WTC11 (cell line): ENCODE measurements around the gene CCL26. TPM values are rescaled to one million over a fixed set of nuclear protein-coding genes. Genes with fewer than 3 reads are reported as not detected.
"Not testable (repeated sequence)": the region's sequence is repeated elsewhere in the genome, so short reads cannot be mapped to it uniquely, and the experiment has no call there.

Source experiments
- ATAC-seq: fragments of 200-7000 bp; cut with Tn5 transposase; 2 replicates; pipeline ENCODE4 v1.10.0; 2021; ENCODE audit warnings: mild to moderate bottlenecking, moderate library complexity
- CTCF ChIA-PET: fragments of 300-600 bp; sonication (Branson Sonifier 250); formaldehyde crosslinking; loops from one replicate; lab custom pipeline; 2021; ENCODE audit warnings: antibody characterized with exemption; lab: Charles Lee
- POLR2A ChIA-PET: fragments of 350-600 bp; sonication (Branson Sonifier 250); formaldehyde crosslinking; loops from one replicate; lab custom pipeline; 2021; ENCODE audit warnings: antibody characterized with exemption; lab: Charles Lee
- DNase-seq: peaks from one replicate; pipeline ENCODE4 v3.0.0; 2021; ENCODE audit warnings: low spot score
- H3K27ac Mint-ChIP-seq: 2 replicates; pipeline ENCODE4 v1.8.0; 2021; ENCODE audit warnings: mixed read lengths
- H3K27me3 Mint-ChIP-seq: 2 replicates; pipeline ENCODE4 v1.8.0; 2021; ENCODE audit warnings: low read depth, mild to moderate bottlenecking, moderate library complexity, mixed read lengths
- H3K36me3 Mint-ChIP-seq: 2 replicates; pipeline ENCODE4 v1.8.0; 2021; ENCODE audit warnings: mixed read lengths
- H3K4me1 Mint-ChIP-seq: 2 replicates; pipeline ENCODE4 v1.8.0; 2022; ENCODE audit warnings: mixed read lengths
- H3K4me3 Mint-ChIP-seq: 2 replicates; pipeline ENCODE4 v1.8.0; 2021; ENCODE audit warnings: mild to moderate bottlenecking, moderate library complexity, mixed read lengths
- H3K9me3 Mint-ChIP-seq: 2 replicates; pipeline ENCODE4 v1.8.0; 2021; ENCODE audit warnings: mixed read lengths
- ARID4B ChIP-seq: sonication (generic); formaldehyde crosslinking; IDR thresholded peaks from 2 replicates; pipeline ENCODE4 v1.8.0; 2023; ENCODE audit warnings: missing genetic modification reagents, mild to moderate bottlenecking, borderline replicate concordance
- CREB1 ChIP-seq: sonication (generic); formaldehyde crosslinking; IDR thresholded peaks from 2 replicates; pipeline ENCODE4 v1.8.0; 2023; ENCODE audit warnings: mild to moderate bottlenecking, missing genetic modification reagents
- NFYB ChIP-seq: sonication (generic); formaldehyde crosslinking; conservative IDR thresholded peaks from 2 replicates; pipeline ENCODE4 v1.8.0; 2022; ENCODE audit warnings: low read depth, missing genetic modification reagents
- PRRX2 ChIP-seq: fragments of 250-450 bp; sonication (Bioruptor Pico); IDR thresholded peaks from 2 replicates; pipeline ENCODE4 v1.8.0; 2021; ENCODE audit warnings: mild to moderate bottlenecking
- SMAD3 ChIP-seq: sonication (generic); formaldehyde crosslinking; IDR thresholded peaks from 2 replicates; pipeline ENCODE4 v1.8.0; 2022; ENCODE audit warnings: missing genetic modification reagents, mild to moderate bottlenecking, borderline replicate concordance
- TCF7 ChIP-seq: sonication (generic); formaldehyde crosslinking; IDR thresholded peaks from 2 replicates; pipeline ENCODE4 v1.8.0; 2022; ENCODE audit warnings: mild to moderate bottlenecking, low read depth, missing genetic modification reagents, moderate library complexity
- ZMAT4 ChIP-seq: fragments of 250-450 bp; sonication (Bioruptor Pico); IDR thresholded peaks from 2 replicates; pipeline ENCODE4 v1.9.0; 2021; ENCODE audit warnings: mild to moderate bottlenecking
- ZNF423 ChIP-seq: fragments of 250-450 bp; sonication (Bioruptor Pico); IDR thresholded peaks from 2 replicates; pipeline ENCODE4 v2.1.2; 2022; ENCODE audit warnings: mild to moderate bottlenecking, moderate library complexity
- ZNF512 ChIP-seq: sonication (generic); formaldehyde crosslinking; IDR thresholded peaks from 2 replicates; pipeline ENCODE4 v1.8.1; 2022; ENCODE audit warnings: missing genetic modification reagents, borderline replicate concordance
- total RNA-seq: library from RNA; stranded (reverse); gene quantifications from 3 replicates; pipeline ENCODE4 v1.2.3, GENCODE V29; 2021
- TF ChIP-seq, protein P1 (sequence below): sonication (generic); formaldehyde crosslinking; IDR thresholded peaks from 2 replicates; pipeline ENCODE4 v1.8.1; 2022; ENCODE audit warnings: mild to moderate bottlenecking, missing genetic modification reagents, moderate library complexity, borderline replicate concordance
- TF ChIP-seq, protein P2 (sequence below): sonication (generic); formaldehyde crosslinking; IDR thresholded peaks from 2 replicates; pipeline ENCODE4 v1.8.0; 2022; ENCODE audit warnings: mild to moderate bottlenecking, missing genetic modification reagents
- TF ChIP-seq, protein P3 (sequence below): fragments of 250-450 bp; sonication (Bioruptor Pico); IDR thresholded peaks from 2 replicates; pipeline ENCODE4 v1.9.0; 2021; ENCODE audit warnings: mild to moderate bottlenecking, borderline replicate concordance
- TF ChIP-seq, protein P4 (sequence below): sonication (generic); formaldehyde crosslinking; IDR thresholded peaks from 2 replicates; pipeline ENCODE4 v1.8.1; 2023; ENCODE audit warnings: mild to moderate bottlenecking, missing genetic modification reagents, moderate library complexity

CCL26 gene
- total RNA-seq, 1 experiment from 2014 or later, result 9.8 TPM

GRCh38 chr7:75795831-75796285, 23.8 kb upstream of the CCL26 start (continued):
- no peak for TF ChIP-seq ARID4B (CRISPR knock-in tag)

DNA sequence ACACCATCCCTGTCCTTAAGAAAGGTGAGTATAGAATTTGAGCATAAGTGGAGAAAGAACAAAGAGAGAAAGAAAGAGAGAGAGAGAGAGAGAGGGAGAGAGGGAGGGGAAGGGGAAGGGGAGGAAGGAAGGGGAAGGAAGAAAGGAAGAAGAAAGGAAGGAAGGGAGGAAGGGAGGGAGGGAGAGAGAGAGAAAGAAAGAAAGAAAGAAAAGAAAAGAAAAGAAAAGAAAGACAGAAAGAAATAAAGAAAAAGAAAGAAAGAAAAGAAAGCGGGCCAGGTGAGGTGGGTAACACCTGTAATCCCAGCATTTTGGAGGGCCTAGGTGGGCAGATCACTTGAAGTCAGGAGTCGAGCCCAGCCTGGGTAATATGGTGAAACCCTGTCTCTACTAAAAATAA, 21.7 kb upstream of the CCL26 start:
- no peak for DNase-seq
- ChIA-PET CTCF (no interaction called here), POLR2A (no interaction called here)
- Mint-ChIP-seq H3K4me1 (peaks cover 9% of the 10 kb centered on the region), H3K9me3 (no peaks in the 10 kb centered on the region), H3K4me3 (no peak overlapping the region), H3K27me3 (no peaks in the 10 kb centered on the region; the same call in 1 of the 2 replicates), H3K27ac (no peak overlapping the region), H3K36me3 (no peaks in the 10 kb centered on the region; the same call in 1 of the 2 replicates)
- TF ChIP-seq SMAD3 (CRISPR knock-in tag) (no peak), ZNF512 (peak; percentile 38; the same call in 1 of the 2 replicates), NFYB (CRISPR knock-in tag) (no peak), TCF7 (CRISPR knock-in tag) (no peak), CREB1 (CRISPR knock-in tag) (no peak)
- TF ChIP-seq, protein P1, sequence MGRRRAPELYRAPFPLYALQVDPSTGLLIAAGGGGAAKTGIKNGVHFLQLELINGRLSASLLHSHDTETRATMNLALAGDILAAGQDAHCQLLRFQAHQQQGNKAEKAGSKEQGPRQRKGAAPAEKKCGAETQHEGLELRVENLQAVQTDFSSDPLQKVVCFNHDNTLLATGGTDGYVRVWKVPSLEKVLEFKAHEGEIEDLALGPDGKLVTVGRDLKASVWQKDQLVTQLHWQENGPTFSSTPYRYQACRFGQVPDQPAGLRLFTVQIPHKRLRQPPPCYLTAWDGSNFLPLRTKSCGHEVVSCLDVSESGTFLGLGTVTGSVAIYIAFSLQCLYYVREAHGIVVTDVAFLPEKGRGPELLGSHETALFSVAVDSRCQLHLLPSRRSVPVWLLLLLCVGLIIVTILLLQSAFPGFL (CRISPR knock-in tag), result no peak
- TF ChIP-seq, protein P2, sequence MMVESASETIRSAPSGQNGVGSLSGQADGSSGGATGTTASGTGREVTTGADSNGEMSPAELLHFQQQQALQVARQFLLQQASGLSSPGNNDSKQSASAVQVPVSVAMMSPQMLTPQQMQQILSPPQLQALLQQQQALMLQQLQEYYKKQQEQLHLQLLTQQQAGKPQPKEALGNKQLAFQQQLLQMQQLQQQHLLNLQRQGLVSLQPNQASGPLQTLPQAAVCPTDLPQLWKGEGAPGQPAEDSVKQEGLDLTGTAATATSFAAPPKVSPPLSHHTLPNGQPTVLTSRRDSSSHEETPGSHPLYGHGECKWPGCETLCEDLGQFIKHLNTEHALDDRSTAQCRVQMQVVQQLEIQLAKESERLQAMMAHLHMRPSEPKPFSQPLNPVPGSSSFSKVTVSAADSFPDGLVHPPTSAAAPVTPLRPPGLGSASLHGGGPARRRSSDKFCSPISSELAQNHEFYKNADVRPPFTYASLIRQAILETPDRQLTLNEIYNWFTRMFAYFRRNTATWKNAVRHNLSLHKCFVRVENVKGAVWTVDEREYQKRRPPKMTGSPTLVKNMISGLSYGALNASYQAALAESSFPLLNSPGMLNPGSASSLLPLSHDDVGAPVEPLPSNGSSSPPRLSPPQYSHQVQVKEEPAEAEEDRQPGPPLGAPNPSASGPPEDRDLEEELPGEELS, result no peak
- no peak for ATAC-seq

- H3K4me3 Mint-ChIP-seq, H3K4me1 Mint-ChIP-seq, ATAC-seq, H3K27me3 Mint-ChIP-seq, H3K36me3 Mint-ChIP-seq, H3K9me3 Mint-ChIP-seq, CTCF ChIA-PET, DNase-seq, H3K27ac Mint-ChIP-seq: not testable (repeated sequence)
- POLR2A ChIA-PET, result interaction anchor here (0.6 kb wide), 1 partner anchor 111 kb away, joined by 4 read pairs; no protein-coding TSS in a partner anchor
Observed at GRCh38 chr7:75792567-75792966, 20.6 kb upstream of the CCL26 start.

GRCh38 chr7:75789361-75789924, 17.4 kb upstream of the CCL26 start:
- Mint-ChIP-seq H3K4me3 (no peak overlapping the region; the same call in 1 of the 2 replicates), H3K27me3 (no peaks in the 10 kb centered on the region; the same call in 1 of the 2 replicates), H3K4me1 (peaks cover 6% of the 10 kb centered on the region), H3K36me3 (no peaks in the 10 kb centered on the region; the same call in 1 of the 2 replicates), H3K27ac (0 out of 2 replicates have a peak overlapping the region, but pooled peaks have one; percentile 72), H3K9me3 (no peaks in the 10 kb centered on the region)
- POLR2A ChIA-PET, result interaction anchor here (0.6 kb wide), 1 partner anchor 118 kb away, joined by 3 read pairs; no protein-coding TSS in a partner anchor
- DNase-seq (no peak), ATAC-seq (no peak)
- CTCF ChIA-PET, result interaction anchor here (0.6 to 1.7 kb wide), 3 partner anchors 27 to 230 kb away, joined by 3 to 8 read pairs (median 3); no protein-coding TSS in a partner anchor
- TF ChIP-seq, protein P3, sequence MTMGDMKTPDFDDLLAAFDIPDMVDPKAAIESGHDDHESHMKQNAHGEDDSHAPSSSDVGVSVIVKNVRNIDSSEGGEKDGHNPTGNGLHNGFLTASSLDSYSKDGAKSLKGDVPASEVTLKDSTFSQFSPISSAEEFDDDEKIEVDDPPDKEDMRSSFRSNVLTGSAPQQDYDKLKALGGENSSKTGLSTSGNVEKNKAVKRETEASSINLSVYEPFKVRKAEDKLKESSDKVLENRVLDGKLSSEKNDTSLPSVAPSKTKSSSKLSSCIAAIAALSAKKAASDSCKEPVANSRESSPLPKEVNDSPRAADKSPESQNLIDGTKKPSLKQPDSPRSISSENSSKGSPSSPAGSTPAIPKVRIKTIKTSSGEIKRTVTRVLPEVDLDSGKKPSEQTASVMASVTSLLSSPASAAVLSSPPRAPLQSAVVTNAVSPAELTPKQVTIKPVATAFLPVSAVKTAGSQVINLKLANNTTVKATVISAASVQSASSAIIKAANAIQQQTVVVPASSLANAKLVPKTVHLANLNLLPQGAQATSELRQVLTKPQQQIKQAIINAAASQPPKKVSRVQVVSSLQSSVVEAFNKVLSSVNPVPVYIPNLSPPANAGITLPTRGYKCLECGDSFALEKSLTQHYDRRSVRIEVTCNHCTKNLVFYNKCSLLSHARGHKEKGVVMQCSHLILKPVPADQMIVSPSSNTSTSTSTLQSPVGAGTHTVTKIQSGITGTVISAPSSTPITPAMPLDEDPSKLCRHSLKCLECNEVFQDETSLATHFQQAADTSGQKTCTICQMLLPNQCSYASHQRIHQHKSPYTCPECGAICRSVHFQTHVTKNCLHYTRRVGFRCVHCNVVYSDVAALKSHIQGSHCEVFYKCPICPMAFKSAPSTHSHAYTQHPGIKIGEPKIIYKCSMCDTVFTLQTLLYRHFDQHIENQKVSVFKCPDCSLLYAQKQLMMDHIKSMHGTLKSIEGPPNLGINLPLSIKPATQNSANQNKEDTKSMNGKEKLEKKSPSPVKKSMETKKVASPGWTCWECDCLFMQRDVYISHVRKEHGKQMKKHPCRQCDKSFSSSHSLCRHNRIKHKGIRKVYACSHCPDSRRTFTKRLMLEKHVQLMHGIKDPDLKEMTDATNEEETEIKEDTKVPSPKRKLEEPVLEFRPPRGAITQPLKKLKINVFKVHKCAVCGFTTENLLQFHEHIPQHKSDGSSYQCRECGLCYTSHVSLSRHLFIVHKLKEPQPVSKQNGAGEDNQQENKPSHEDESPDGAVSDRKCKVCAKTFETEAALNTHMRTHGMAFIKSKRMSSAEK (CRISPR knock-in tag), result no peak
- TF ChIP-seq PRRX2 (CRISPR knock-in tag) (no peak), ZMAT4 (no peak), ZNF423 (no peak)
- TF ChIP-seq, protein P4, sequence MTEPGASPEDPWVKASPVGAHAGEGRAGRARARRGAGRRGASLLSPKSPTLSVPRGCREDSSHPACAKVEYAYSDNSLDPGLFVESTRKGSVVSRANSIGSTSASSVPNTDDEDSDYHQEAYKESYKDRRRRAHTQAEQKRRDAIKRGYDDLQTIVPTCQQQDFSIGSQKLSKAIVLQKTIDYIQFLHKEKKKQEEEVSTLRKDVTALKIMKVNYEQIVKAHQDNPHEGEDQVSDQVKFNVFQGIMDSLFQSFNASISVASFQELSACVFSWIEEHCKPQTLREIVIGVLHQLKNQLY (CRISPR knock-in tag), result no peak
